SH-SY5Y (cell line): ENCODE measurements around the gene ERFL.

ENCODE experiments used
- GATA2 ChIP-seq: IDR thresholded peaks from 2 replicates; pipeline ENCODE4 v1.6.1; 2011; ENCODE audit warnings: mild to moderate bottlenecking, low read depth, low read length
- GATA3 ChIP-seq: IDR thresholded peaks from 2 replicates; pipeline ENCODE4 v1.6.1; 2011; ENCODE audit warnings: low read depth, mild to moderate bottlenecking, low read length, moderate library complexity

Gene ERFL

DNA sequence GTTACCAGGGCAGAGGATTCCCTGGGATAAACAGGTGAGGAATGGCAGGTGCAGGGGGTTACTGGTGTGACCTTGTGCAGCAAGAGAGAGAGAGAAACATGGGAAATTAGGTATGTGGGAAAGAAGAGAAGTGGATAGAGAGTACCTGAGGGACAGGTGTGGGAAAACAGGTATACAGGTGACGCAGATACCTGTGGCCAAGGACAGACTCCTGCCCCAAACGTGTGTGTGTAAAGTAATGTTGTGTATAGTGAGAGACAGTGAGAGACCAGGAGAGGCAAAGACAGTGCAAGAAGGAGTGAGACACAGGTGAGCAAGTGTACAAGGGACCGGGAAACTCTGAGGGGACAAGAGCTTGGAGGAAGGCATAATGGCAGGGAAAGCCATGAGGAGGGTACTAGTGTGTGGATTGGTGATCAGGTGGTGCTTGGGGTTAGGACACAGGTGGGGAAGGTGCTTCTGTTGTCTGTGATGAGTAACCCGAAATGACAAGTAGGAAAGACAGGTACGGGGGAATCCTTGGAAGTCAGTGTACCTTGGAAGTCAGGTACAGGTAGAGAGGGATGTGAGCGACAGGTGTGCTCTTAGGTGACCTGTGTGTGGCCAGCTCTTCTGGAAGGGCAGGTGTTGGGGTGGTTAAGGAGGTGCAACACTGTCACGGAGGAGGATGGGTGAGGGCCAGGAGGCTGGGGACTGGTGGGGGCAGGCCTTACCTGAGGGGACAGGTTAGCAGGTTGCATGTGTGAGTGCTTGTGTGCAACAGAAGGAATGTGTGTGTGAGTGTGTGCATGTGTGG, 2.8 kb downstream of the ERFL start:
- TF ChIP-seq GATA2, result no peak
- no peak for TF ChIP-seq GATA3

DNA sequence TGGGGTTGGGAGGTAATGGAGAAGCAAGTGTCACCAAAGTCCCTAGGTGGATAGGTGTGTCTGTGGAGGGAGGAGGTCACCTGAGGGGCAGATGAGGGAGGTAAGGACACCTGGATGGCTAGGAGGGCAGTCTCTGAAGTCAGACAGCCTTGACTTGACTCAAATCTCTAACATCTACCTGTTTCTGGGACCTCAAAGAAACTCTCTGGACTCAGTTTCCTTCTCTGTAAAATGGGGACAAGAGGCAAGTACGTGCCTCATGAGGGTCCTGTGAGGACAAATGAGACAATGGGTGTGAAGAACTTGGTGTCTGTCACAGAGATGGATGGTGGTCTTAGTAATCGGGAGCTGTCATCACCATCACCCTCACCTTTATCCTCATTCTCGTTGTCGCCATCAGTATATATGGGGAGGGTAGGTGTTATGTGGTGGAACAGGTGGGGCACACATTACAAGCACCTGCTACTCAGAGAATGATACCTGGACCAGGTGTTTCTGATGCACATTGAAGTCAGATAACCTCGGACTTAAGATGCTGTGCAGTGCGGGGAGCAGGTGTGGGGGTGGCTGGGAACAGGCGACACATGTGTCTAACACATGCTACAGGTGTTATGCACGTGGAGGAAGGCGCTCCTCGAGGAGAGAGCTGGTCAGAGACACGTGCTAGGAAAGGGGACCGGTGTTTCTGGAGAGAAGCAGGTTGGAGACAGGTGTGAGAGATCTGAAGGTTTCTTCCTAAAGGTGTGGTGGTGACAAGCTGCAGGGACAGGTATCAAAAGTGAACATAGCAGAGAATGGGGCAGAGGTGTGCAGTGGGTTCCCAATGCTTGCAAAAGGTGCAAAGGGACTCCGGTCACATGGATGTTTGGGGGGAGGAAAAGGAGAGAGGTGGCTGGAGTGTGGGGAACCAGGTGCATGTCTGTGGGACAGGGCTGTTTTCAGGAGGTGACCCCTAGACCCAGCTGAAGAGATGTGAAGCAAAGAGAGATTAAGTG, 3.8 kb downstream of the ERFL start:
- no peak for TF ChIP-seq GATA2
- TF ChIP-seq GATA3, result no peak

DNA sequence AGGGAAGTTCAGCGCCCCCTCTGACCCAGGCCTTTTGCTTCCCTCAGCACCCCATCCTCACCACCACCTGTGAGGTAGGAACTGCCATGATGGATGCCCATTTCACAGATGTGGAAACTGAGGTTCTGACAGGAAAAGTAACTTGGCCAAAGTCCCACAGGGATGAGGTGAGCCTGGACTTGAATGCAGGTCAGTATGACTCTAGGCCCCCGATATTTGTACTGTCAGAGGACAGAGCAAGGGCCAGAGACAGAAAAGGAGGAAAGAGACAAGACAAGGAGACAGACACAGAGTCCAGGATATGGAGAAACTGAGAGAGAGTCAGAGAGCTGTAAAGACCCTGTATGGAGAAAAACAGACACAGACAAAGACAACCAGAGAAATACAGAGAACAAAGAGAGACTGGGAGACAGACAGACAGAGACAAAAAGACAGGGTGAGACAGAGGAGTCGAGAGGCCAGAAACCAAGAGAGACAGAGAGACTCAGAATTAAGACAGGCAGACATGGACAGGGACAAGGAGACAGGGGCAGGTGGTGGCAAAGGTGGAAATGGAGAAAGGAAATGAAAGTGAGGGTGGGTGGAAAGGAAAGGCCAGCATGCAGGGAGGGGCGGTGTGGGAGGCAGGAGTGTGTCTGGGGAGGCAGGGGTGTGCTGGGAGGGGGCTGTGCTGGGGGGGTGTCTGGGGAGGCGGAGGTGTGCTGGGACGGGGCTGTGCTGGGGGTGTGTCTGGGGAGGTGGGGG, 5.0 kb downstream of the ERFL start:
- TF ChIP-seq GATA3, result no peak
- no peak for TF ChIP-seq GATA2

DNA sequence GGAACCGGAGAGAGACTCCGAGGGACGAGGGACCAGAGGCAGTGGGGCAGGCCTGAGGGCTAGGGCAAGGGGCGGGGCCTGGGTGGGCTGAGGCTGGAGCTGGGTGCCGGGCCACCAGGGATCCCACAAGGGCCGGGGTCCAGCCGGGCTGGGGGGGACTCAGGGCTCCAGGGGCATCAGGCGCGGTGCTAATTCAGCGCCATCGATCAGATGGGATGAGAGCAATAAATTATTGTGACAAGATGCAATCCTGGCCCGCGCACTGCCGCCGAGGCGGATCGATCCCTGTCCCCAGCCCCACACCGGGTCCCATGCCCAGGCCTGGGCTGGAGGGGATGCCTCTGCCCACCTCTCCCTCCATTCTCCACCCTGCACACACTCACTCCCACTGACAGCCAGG, 5.7 kb downstream of the ERFL start:
- TF ChIP-seq GATA3, result no peak
- TF ChIP-seq GATA2, result no peak

DNA sequence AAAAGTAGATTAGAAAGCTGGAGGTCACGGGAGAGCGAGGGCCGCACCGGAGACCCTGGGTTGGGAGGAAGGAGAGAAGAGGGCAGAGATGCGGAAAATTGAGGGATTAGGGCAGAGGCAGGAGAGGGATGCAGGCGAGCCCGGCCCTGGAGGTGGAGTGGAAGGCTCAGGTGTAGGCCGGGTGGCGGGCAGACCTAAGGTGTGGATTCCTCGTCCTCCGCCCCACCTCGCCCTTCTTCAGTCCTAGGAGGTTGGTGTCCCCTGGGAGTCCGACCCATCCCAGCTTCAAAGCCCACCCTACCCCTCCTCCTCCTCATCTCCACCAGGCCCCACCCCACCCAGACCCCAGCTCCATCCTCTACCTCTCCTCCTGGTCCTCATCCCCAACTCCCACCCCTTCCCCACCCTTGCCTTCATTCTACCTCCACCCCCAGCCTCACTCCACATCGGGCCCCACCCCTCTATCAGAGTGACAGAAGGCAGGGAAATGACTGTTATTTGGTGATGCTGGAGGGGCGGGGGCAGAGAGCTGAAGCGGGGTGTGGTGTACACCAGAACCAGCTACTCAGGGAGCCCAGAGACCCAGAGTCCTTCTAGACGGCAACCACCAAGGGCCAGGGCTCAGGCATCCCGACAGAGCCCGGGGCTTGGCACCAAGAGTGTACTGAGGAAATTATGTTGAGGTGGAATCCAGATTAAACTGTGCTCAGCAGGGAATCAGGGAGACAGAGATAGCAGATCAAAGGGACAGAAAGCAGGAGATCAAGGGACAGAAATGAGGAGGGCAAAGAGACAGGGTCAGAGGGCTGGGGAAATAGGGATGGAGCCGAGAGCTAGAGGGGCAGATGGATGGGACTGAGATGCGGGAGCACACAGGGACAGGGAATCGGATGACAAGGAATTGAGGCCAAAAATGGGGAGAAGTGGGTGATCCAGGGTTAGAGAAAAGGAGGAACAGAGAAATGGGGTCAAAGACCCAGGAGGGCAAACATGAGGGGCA, 6.4 kb downstream of the ERFL start:
- TF ChIP-seq GATA2 (no peak), GATA3 (no peak)

DNA sequence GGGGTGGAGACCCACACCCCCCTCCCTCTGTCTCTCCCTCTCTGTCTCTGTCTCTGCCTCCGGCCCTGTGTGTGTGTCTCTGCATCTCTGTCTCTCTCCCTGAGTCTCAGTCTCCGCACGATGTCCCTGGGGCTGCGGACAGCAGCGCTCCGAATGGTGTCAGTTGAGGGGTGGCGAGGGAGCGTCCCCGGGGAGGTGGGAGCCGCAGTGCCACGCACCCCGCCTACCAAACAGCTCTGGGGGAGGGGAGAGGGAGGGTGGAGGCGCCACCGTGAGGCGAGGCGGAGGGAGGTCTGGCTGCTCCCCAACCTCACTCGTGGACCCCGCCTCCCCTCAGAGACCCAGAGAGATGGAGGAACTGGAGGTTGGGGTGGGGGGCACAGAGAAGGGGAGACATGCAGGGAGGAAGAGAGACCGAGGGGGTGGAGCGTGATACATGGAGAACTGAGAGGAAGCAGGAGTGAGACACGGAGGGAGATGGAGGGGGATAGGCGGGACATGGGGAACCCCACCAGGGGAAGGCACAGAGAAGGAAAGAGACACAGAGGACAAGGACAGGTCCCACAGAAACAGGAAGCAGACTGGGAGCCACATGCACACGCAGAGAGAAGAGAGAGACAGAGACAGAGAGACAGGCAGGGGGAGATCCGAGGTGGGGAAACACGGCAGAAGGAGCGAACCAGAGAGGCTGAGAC, 7.2 kb downstream of the ERFL start:
- TF ChIP-seq GATA3 (no peak), GATA2 (no peak)

DNA sequence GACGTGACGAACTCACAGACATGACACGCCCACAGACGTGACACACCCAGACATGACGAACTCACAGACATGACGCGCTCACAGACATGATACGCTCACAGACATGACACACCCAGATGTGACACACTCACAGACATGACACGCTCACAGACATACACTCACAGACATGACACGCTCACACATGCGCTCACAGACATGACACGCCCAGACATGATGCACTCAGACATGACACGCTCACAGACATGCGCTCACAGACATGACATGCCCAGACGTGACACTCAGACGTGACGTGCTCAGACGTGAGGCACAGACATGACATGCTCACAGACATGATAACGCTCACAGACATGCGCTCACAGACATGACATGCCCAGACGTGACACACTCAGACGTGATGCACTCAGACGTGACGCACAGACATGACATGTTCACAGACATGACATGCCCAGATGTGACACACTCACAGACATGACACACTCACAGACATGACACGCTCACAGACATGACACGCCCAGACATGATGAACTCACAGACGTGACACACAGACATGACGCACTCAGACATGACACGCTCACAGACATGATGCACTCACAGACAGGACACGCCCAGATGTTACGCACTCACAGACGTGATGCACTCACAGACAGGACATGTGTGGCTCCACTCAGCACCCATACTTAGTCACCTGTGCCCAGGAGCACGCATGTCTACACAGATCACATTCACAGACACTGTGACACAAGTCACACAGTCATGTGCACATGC, 8.1 kb downstream of the ERFL start:
- TF ChIP-seq GATA3 (no peak), GATA2 (no peak)

DNA sequence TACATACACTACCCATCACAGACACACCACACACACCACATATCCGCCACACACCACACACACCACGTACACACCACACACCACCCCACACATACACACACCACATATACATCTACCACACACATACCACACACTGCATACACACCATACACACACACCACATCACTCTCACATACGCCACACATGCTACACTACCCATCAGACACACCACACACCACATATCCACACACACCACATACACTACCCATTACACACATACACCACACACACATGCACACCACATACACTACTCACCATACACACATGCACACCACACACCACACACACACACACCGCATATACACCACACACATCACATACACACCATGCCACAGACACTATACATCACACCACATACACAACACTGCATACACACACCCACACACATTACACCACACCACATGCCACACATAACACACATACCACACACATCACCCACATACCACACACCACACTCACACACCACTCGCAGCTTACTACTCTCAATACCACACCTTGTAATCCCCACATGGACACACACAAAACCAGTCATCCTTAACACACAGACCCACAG, 9.5 kb downstream of the ERFL start:
- TF ChIP-seq GATA2, result no peak
- no peak for TF ChIP-seq GATA3

DNA sequence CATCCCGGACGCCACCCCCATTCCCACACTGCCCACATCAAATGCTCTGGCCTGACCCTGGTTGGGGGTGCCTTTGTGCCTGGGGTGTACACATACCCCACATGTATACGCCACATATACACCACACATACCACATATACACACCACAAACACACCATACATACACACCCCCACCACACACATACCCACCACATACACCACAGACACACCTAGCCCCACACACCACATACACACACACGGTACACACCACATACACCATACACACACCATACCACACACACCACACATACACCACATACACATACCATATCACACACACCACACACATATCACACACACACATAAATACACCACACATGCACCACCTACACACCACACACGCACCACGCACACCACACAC, 10.2 kb downstream of the ERFL start:
- TF ChIP-seq GATA2 (no peak), GATA3 (no peak)

DNA sequence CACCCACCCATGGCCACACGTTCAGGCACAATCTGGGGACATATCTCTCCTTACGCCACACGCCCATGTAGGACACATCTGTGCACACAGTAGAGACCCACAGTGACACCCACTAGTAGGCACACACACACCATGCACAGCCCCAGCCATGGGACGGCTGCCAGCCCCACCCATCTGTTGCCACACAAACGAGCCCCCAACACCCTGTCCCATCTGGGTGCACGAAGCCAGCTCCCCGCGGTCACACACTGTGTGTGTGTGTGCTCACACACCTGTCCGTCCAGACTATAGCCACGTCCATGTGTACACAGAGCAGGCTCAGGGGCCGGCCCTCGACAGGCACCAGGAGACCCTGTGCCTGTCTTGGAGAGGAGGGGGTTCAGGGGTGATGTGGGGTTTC, 10.6 kb downstream of the ERFL start:
- TF ChIP-seq GATA3, result no peak
- no peak for TF ChIP-seq GATA2

DNA sequence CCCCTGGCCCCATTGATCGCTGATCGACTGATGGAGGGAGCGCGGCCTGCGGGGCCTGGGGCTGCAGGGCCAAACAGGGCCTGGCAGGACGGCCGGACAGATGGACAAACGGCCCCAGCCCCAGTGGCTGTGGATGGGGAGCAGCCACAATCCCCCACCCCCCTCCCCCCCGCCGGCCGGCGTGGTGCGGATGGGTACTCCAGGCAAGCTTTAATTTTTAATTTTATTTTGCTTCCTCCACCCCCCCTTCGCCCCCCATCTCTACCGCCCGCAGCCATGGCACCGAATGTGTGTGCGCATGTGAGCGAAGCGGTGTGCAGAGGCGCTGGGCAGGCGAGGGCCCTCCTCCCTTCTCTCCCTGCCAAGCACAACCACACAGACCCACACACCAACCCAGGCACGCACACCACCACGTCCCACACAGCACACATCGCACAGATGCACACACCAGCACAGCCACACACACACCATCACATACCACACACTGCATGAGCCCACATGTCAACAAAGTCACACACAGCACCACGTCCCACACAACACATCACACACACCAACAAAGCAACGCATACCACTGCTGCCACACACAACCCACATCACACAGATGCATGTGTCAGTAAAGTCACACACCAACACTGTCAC, 12.4 kb downstream of the ERFL start:
- TF ChIP-seq GATA3 (no peak), GATA2 (no peak)
